Inferior parietal cortex (tissue), 1 donor: Measurements from ENCODE around the gene ISCA1.
A peak's percentile ranks its signal among the peaks of the same experiment; 100 is the strongest.
"Not testable (repeated sequence)": the region's sequence is repeated elsewhere in the genome, so short reads cannot be mapped to it uniquely, and the experiment has no call there.

ENCODE experiments used
- DNase-seq: peaks from one replicate; pipeline ENCODE4 v3.0.0-alpha.2; 2016; ENCODE audit errors: extremely low spot score

Gene ISCA1

DNA sequence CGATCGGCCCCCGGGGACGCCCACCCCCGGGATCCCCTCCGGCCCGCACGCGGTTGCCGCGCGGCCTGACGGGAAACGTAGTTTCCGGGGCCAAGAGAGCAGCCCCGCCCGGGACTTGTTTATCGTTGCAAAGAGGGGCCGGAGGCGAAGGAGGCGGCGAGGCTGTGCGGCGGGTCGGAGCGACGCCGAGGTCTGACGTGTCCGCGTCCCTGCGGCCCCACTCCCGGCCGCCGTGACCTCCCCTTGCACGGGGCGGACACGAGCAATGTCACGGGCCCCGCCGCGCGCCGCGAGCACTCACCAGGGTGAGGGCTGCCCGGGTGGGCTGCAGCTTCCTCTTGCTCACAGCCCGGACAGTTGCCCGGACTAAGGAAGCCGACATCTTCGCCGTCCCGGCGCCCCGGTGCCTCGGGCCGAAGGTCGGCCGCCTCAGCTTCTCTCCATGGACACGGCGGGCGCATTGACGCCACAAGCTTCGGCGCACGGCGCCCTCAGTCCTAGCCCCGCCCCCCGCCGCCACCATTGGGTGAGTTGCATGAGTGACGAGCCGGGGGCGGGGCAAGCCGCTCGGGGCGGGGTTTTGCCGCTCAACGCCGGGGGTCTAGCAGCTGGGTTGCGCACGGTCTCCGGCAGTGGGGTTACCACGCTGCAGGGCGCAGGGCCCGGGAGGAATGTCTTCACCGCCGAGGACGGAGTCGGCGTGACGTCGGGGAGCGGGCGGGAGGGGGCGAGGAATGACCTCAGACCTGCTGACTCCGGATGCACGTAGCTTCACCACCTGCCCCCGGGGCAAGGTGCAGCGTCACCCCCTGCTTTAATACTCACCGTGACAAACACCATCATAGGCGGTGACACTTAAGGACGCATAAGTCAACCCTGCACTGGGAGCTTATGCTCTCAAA is at the start of gene ISCA1:
Gene ISCA1, minus strand, starts transcription at position 462 of the 902 bp plus-strand sequence. Its CDS starts 80 bp downstream, at position 382.
- peak; percentile 86 for DNase-seq

- no peak for DNase-seq
Observed at GRCh38 chr9:86330186-86330585, 47.8 kb upstream of the ISCA1 start.

DNA sequence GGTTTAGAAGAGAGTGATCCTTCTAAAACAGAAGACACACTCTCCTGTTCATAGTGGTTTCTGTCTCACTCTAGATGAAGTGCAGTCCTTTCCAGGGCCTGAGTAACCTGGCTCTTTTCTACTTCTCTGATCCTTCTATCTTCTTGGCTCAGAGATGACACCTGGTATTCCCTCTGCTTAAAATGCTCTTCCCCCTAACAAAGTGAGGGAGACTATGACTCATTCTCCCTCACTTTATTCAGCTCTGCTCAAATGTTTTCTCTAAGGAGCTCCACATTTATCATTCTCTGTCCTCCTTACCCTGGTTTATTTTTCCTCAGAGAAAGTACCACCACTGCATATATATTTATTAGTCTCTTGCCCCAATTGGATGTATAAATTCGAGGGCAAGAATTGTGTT is 47.3 kb upstream of the ISCA1 start:
- DNase-seq, result no peak

DNA sequence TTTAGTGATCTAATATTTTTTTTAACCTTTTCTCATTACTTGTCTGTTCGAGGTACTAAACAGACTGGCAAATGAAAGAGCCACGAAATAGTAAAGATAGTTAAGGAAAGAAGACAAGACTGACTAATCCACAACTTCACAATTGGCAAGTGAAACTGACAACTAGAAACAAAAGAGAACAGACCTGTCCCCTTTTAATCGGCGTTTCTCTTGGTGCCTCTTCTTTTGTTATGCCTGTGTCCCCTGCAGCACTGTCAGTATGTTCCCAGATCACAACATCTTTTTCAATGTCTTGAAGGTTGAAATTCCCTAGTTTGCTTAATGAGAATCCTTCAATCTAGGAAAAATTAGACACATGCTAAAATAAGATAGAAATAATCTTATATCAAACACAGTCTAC is 45.8 kb upstream of the ISCA1 start:
- no peak for DNase-seq

DNA sequence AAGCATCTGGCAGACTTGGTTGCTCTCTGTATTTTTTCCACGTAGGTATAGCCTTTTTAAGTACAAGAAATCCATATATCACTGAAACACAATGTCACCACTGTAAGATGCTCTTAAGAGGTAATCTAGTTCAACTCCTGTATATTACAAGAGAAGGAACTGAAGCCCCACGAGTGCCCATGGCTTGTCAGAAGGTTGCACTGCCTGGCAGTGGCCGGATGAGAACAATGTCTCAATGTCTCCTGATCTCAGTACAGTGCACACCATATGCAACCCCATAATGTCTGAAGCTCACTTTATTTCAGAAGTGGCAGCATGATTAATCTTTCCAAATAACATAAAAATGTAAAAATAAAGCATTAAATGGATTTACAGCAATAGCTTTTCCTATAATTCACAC is 44.2 kb upstream of the ISCA1 start:
- no peak for DNase-seq

DNA sequence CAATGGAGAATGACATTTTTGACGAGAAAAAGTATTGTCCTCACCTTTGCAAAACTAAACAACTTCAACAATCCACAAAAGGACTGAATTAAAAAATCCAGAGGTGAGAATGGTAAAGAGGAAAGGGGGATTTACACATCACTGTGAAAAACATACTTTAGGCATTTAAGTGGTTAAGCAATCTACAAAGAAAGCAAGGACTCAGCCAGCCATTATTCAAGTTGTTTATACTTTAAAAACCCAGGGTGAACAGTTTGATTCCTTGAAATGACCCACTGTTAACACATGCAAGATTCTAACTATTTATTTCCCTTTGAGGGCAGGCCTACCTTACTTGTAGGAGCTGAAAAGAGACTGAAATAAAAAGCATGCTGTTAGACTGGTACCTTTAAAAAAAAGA is 42.6 kb upstream of the ISCA1 start:
- no peak for DNase-seq

- DNase-seq, result peak; percentile 58
Observed at GRCh38 chr9:86324308-86324707, 42.0 kb upstream of the ISCA1 start.

DNA sequence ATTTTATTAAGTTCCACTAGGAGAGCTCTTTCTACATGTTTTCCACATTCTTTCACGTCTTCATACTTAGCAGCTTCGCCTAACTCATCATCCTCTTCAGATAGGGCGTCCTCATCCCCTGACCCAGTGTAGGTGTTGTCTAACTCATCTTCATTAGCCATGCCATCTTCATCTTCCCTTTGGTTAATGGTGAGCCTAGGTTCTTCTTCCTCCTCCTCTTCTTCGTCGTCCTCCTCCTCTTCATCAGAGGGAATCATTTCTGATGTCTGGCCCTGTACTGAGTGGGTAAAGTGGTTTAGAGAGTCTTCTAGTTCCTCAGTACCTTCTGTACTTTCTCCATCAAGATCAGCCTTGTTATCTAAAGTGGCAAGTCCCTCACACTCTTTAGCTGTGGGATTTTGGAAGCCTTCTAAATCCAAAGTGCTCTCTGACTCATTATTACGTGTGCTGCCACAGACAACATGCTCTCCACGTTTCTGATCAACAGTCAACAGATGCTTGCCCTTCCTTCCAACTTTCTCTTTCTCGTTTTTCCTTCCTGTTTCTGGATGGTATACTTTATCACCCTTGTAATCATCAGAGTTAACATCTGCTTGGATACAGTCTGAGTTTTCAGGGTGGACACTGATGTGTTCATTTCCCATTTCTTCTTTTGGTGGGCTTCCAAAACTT is 40.8 kb upstream of the ISCA1 start:
- no peak for DNase-seq

- no peak for DNase-seq
Observed at GRCh38 chr9:86321373-86321772, 39.0 kb upstream of the ISCA1 start.

DNA sequence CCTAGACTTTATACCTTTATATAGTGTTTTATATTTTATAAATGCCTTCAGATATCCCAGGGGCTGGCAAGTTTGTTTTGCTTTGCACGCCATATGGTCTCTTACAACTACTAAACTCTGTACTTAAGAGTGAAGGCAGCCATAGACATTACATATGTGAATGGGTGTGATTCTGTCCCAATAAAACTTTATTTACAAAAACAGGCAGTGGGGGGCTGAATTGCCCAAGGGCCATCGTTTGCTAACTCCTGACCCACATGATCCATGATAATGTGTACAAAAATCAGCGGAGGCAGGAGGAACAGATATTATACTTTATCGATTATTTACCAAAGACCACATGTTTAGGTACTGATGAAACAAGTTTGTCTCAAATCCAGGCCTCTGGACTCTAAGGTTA is 35.8 kb upstream of the ISCA1 start:
- DNase-seq, result no peak

DNA sequence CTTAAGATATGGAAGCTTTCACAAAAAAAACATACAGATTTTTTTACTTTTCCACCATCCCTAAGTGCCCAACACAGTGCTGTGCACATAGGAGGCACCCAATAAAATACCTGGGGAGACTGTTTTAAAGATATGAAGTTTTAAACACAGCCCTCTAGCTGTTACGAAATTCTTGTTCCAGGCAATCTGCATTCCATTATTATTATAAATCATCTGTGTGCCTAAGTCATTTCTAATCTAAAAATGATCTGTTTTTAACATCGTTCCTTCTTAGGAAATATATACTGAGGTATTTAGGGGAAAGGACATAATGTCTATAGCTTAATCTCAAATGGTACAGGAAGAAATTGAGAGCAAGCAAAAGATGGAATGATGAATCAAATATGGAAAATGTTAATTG is 32.7 kb upstream of the ISCA1 start:
- DNase-seq, result no peak

DNA sequence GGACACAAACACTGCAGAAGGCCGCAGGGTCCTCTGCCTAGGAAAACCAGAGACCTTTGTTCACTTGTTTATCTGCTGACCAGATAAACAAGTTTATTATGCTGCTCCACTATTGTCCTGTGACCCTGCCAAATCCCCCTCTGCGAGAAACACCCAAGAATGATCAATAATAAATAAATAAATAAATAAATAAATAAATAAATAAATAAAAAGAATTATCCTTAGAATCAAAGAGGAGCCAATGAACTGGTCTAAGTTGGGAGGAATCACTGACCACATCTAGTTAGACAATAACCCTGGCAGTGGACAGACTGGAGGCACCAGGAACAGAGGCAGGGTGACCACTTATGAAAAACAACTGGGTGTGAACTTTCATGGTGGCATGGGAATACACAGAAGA is 30.6 kb upstream of the ISCA1 start:
- DNase-seq, result not testable (repeated sequence)

DNA sequence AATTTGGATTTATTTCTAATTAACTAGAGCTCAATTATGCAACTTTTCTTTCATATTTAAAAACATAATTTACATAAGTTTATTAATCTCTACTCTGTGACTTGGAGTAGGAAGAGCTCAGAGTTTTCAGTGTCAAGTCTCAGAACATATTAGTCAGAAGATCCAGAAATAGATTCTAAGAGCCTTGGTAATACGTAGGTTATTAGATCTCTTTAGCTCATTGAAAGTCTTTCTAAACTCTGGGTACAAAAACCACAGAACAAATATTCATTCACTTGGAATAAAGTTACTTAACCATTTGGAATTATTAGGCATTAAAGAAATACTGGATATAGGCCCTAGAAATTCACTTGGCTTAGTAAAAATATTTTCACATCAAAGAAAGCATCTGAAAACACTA is 26.3 kb upstream of the ISCA1 start:
- no peak for DNase-seq

GRCh38 chr9:86304236-86304730 is 21.9 kb upstream of the ISCA1 start:
- no peak for DNase-seq

GRCh38 chr9:86303316-86303975 is 21.1 kb upstream of the ISCA1 start:
- no peak for DNase-seq

GRCh38 chr9:86301686-86302085 is 19.3 kb upstream of the ISCA1 start:
- DNase-seq, result no peak

- DNase-seq, result no peak
Observed at GRCh38 chr9:86300701-86301100, 18.4 kb upstream of the ISCA1 start.

DNA sequence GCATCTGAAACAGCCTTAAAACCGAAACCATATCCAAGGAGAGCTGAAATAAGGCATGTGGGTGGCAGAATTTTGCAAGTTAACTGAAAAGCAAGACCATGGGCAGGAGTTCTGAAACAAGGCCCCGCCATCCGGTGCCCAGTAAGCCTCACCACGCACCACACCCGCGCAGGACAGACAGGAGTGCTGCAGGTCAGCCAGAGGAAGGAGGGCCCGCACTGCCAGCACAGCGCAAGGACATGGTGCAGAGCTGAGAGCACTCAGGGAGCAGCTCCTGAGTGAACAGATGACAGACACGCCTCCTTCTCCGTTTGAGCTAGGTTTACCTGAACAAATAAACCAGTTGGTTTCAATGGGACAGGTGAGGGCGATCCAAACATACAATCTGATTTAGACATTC is 16.5 kb upstream of the ISCA1 start:
- no peak for DNase-seq

- not testable (repeated sequence) for DNase-seq
Observed at GRCh38 chr9:86290341-86290740, 8.0 kb upstream of the ISCA1 start.

- no peak for DNase-seq
Observed at GRCh38 chr9:86288499-86289198, 6.3 kb upstream of the ISCA1 start.

DNA sequence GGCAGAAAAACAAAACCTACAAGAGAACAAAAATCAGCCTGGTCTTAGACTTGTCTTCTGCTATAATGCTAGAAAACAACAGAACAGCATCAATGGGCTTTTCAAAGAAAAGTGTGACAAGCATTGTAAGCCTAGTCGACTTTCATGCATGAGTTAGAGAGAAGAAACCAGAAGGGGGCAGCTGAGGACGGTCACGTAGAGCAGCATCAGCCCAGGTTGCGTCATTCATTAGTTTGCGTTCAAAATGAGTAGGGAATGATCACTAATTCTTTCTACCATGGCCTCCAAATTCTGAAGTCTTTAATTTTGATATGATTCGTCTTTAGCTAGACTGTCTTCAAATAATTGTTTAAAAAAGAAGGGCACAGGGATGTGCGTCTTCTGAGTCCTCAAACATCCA is 4.7 kb upstream of the ISCA1 start:
- no peak for DNase-seq

DNA sequence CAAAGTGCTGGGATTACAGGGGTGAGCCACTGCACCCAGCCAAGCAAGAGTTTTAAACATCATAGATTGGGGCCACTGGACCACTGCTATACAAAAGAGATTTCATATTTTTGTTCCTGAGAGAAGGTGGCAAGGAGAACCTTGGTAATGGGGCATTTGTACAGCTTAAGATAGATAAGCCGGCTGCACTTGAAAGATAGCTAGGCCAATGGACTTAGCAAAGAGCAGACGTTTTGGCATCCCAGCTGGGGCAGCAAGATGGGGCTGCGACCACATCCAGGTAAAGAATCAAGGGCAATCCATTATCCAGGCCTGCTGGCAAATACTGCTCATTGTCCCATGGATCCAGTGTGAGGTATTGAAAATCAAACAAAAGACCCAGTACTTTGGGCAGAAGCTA is 3.9 kb upstream of the ISCA1 start:
- no peak for DNase-seq
